ENCODE data around the gene EFTUD2.

EFTUD2 gene

GRCh38 chr17:44850612-44851011 is 48.6 kb downstream of the EFTUD2 start:
- Histone ChIP-seq H3K4me1 (ENCODE audit: control insufficient read depth in 5 of 5, insufficient read depth in 5 of 5, low read length in 5 of 5) (peaks cover 0 to 3% (median 0%) of the 10 kb centered on the region in 5 donors), H3K27ac (ENCODE audit: low read depth, low read length) (no peak overlapping the region), H3K36me3 (ENCODE audit: control insufficient read depth in 5 of 5, insufficient read depth in 5 of 5, low read length in 5 of 5) (peaks cover 4 to 60% (median 54%) of the 10 kb centered on the region in 5 donors)

GRCh38 chr17:44850025-44850424 is 49.2 kb downstream of the EFTUD2 start:
- Histone ChIP-seq H3K4me1 (ENCODE audit: control insufficient read depth in 5 of 5, insufficient read depth in 5 of 5, low read length in 5 of 5) (peaks cover 0 to 3% (median 0%) of the 10 kb centered on the region in 5 donors), H3K36me3 (ENCODE audit: control insufficient read depth in 5 of 5, insufficient read depth in 5 of 5, low read length in 5 of 5) (peaks cover 4 to 54% (median 49%) of the 10 kb centered on the region in 5 donors), H3K27me3 (ENCODE audit: control insufficient read depth in 5 of 5, insufficient read depth in 4 of 5, low read length in 5 of 5) (no peaks in the 10 kb centered on the region), H3K9ac (ENCODE audit: low read length in 5 of 5) (no peak overlapping the region), H3K4me3 (ENCODE audit: low read depth in 1 of 5, low read length in 5 of 5) (no peak overlapping the region), H3K27ac (ENCODE audit: low read depth, low read length) (no peak overlapping the region), H3K9me3 (ENCODE audit: control insufficient read depth in 5 of 5, low read length in 5 of 5) (no peaks in the 10 kb centered on the region)

More at GRCh38 chr17:44850612-44851011, 48.6 kb downstream of the EFTUD2 start:
- no peak overlapping the region for H3K4me3 ChIP-seq (ENCODE audit: low read depth in 1 of 5, low read length in 5 of 5)
- H3K27me3 ChIP-seq (ENCODE audit: control insufficient read depth in 5 of 5, insufficient read depth in 4 of 5, low read length in 5 of 5), result no peaks in the 10 kb centered on the region
- H3K9me3 ChIP-seq (ENCODE audit: control insufficient read depth in 5 of 5, low read length in 5 of 5), result no peaks in the 10 kb centered on the region
- no peak overlapping the region for H3K9ac ChIP-seq (ENCODE audit: low read length in 5 of 5)

- H3K4me1 ChIP-seq (ENCODE audit: control insufficient read depth in 5 of 5, insufficient read depth in 5 of 5, low read length in 5 of 5), result peaks cover 0 to 3% (median 2%) of the 10 kb centered on the region in 5 donors
- peaks cover 0 to 3% (median 0%) of the 10 kb centered on the region in 5 donors for H3K27me3 ChIP-seq (ENCODE audit: control insufficient read depth in 5 of 5, insufficient read depth in 4 of 5, low read length in 5 of 5)
- no peak overlapping the region for H3K4me3 ChIP-seq (ENCODE audit: low read depth in 1 of 5, low read length in 5 of 5)
- H3K36me3 ChIP-seq (ENCODE audit: control insufficient read depth in 5 of 5, insufficient read depth in 5 of 5, low read length in 5 of 5), result peaks cover 4 to 44% (median 39%) of the 10 kb centered on the region in 5 donors
- no peak overlapping the region for H3K27ac ChIP-seq (ENCODE audit: low read depth, low read length)
- no peak overlapping the region for H3K9ac ChIP-seq (ENCODE audit: low read length in 5 of 5)
- no peaks in the 10 kb centered on the region for H3K9me3 ChIP-seq (ENCODE audit: control insufficient read depth in 5 of 5, low read length in 5 of 5)
Observed at GRCh38 chr17:44848961-44849489, 50.2 kb downstream of the EFTUD2 start.

DNA sequence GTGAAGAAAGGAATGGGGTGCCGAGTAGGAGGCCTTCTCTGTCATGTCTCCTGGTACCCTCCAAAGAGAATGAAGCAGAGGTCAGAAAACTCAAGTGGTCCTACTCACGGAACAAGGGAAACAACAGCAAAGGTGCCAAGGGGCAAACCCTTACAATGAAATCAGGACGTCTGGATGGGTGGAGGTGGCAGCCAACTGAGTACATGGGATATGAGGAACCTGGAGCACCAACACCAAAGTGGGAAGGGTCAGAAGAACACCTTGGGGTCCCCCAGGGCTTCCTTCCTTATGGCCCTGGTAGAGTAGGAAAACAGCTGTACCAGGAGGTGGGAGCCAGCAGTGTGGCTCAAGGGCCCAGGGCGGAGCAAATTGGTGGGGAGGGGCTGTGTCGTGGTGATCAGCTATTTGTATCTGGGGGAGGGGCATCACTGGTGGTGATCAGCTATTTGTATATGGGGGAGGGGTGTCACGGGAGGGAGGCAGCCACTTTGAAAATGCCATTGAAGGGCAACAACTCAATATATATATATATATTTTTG is 50.9 kb downstream of the EFTUD2 start:
- Histone ChIP-seq H3K36me3 (ENCODE audit: control insufficient read depth in 5 of 5, insufficient read depth in 5 of 5, low read length in 5 of 5) (peaks cover 0 to 37% (median 32%) of the 10 kb centered on the region in 5 donors), H3K9ac (ENCODE audit: low read length in 5 of 5) (no peak overlapping the region), H3K27ac (ENCODE audit: low read depth, low read length) (no peak overlapping the region), H3K9me3 (ENCODE audit: control insufficient read depth in 5 of 5, low read length in 5 of 5) (no peaks in the 10 kb centered on the region), H3K27me3 (ENCODE audit: control insufficient read depth in 5 of 5, insufficient read depth in 4 of 5, low read length in 5 of 5) (peaks cover 0 to 3% (median 0%) of the 10 kb centered on the region in 5 donors), H3K4me3 (ENCODE audit: low read depth in 1 of 5, low read length in 5 of 5) (no peak overlapping the region), H3K4me1 (ENCODE audit: control insufficient read depth in 5 of 5, insufficient read depth in 5 of 5, low read length in 5 of 5) (peaks cover 0 to 3% (median 2%) of the 10 kb centered on the region in 5 donors)

- Histone ChIP-seq H3K36me3 (ENCODE audit: control insufficient read depth in 5 of 5, insufficient read depth in 5 of 5, low read length in 5 of 5) (peaks cover 0 to 30% (median 25%) of the 10 kb centered on the region in 5 donors), H3K9ac (ENCODE audit: low read length in 5 of 5) (no peak within 1 kb of the TSS), H3K27me3 (ENCODE audit: control insufficient read depth in 5 of 5, insufficient read depth in 4 of 5, low read length in 5 of 5) (peaks cover 0 to 8% (median 0%) of the 10 kb centered on the region in 5 donors), H3K27ac (ENCODE audit: low read depth, low read length) (no peak within 1 kb of the TSS), H3K4me3 (ENCODE audit: low read depth in 1 of 5, low read length in 5 of 5) (no peak within 1 kb of the TSS), H3K9me3 (ENCODE audit: control insufficient read depth in 5 of 5, low read length in 5 of 5) (no peaks in the 10 kb centered on the region), H3K4me1 (ENCODE audit: control insufficient read depth in 5 of 5, insufficient read depth in 5 of 5, low read length in 5 of 5) (peaks cover 0 to 3% (median 2%) of the 10 kb centered on the region in 5 donors)
Observed at GRCh38 chr17:44847586-44847985, 51.7 kb downstream of the EFTUD2 start, which contains the start of gene HIGD1B. TSS of gene HIGD1B (plus strand) at chr17:44847883. CDS start at chr17:44848153, 270 bp downstream.

GRCh38 chr17:44846206-44846605 is 53.0 kb downstream of the EFTUD2 start:
- Histone ChIP-seq H3K36me3 (ENCODE audit: control insufficient read depth in 5 of 5, insufficient read depth in 5 of 5, low read length in 5 of 5) (peaks cover 0 to 16% (median 15%) of the 10 kb centered on the region in 5 donors), H3K4me3 (ENCODE audit: low read depth in 1 of 5, low read length in 5 of 5) (no peak overlapping the region), H3K27me3 (ENCODE audit: control insufficient read depth in 5 of 5, insufficient read depth in 4 of 5, low read length in 5 of 5) (peaks cover 0 to 9% (median 0%) of the 10 kb centered on the region in 5 donors)

DNA sequence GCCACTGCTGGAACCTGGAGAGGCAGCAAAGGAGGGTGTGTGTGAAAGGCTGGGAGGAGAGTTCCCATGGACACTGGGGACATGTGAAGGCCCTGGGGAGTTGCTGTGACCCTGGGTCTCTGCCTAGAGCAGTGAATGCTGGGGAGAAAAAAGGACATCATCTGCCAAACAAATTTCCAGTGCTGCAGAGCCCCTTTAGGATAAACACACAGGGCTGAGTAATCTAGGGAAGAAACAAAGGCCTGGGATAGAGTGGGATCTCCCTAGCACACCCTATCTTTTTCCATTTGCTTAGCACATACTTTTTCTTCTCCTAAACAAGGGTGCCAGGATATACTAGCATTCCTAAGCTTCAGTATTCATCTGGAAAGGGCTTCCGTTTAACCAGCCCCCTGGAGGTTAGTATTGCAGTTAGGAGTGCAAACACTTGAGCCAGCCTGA is 54.8 kb downstream of the EFTUD2 start:
- H3K27ac ChIP-seq (ENCODE audit: low read depth, low read length), result no peak overlapping the region
- H3K4me3 ChIP-seq (ENCODE audit: low read depth in 1 of 5, low read length in 5 of 5), result no peak overlapping the region
- H3K9me3 ChIP-seq (ENCODE audit: control insufficient read depth in 5 of 5, low read length in 5 of 5), result no peaks in the 10 kb centered on the region
- no peak overlapping the region for H3K9ac ChIP-seq (ENCODE audit: low read length in 5 of 5)
- H3K36me3 ChIP-seq (ENCODE audit: control insufficient read depth in 5 of 5, insufficient read depth in 5 of 5, low read length in 5 of 5), result no peaks in the 10 kb centered on the region
- peaks cover 0 to 2% (median 0%) of the 10 kb centered on the region in 5 donors for H3K4me1 ChIP-seq (ENCODE audit: control insufficient read depth in 5 of 5, insufficient read depth in 5 of 5, low read length in 5 of 5)
- peaks cover 0 to 9% (median 0%) of the 10 kb centered on the region in 5 donors for H3K27me3 ChIP-seq (ENCODE audit: control insufficient read depth in 5 of 5, insufficient read depth in 4 of 5, low read length in 5 of 5)

More at GRCh38 chr17:44846206-44846605, 53.0 kb downstream of the EFTUD2 start:
- no peak overlapping the region for H3K27ac ChIP-seq (ENCODE audit: low read depth, low read length)
- H3K9ac ChIP-seq (ENCODE audit: low read length in 5 of 5), result no peak overlapping the region
- H3K9me3 ChIP-seq (ENCODE audit: control insufficient read depth in 5 of 5, low read length in 5 of 5), result no peaks in the 10 kb centered on the region
- peaks cover 0 to 3% (median 2%) of the 10 kb centered on the region in 5 donors for H3K4me1 ChIP-seq (ENCODE audit: control insufficient read depth in 5 of 5, insufficient read depth in 5 of 5, low read length in 5 of 5)

DNA sequence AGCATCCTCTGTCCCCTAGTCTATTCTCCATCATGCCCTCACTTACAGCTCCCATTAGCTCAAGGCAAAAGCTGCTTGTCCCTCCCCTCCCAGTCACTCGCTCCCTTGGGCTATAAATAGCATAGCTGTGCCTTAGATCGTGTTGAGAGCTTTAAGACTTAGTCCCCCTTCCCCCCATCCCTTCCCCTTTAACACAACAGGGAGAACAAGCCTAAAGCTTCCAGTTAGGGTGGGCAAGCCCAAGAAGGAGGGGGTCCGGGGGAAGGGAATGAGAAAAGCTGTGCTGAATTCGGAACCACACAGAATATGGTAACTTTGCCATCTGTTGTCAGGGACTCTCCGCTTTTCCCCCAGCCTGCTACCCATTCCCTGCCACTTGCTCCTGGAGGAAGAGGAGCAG is 56.5 kb downstream of the EFTUD2 start:
- H3K9me3 ChIP-seq (ENCODE audit: control insufficient read depth in 5 of 5, low read length in 5 of 5), result no peaks in the 10 kb centered on the region
- no peak overlapping the region for H3K9ac ChIP-seq (ENCODE audit: low read length in 5 of 5)
- H3K27me3 ChIP-seq (ENCODE audit: control insufficient read depth in 5 of 5, insufficient read depth in 4 of 5, low read length in 5 of 5), result peaks cover 0 to 9% (median 0%) of the 10 kb centered on the region in 5 donors
- H3K27ac ChIP-seq (ENCODE audit: low read depth, low read length), result no peak overlapping the region
- H3K4me1 ChIP-seq (ENCODE audit: control insufficient read depth in 5 of 5, insufficient read depth in 5 of 5, low read length in 5 of 5), result peaks cover 0 to 2% (median 0%) of the 10 kb centered on the region in 5 donors
- H3K36me3 ChIP-seq (ENCODE audit: control insufficient read depth in 5 of 5, insufficient read depth in 5 of 5, low read length in 5 of 5), result no peaks in the 10 kb centered on the region
- H3K4me3 ChIP-seq (ENCODE audit: low read depth in 1 of 5, low read length in 5 of 5), result no peak overlapping the region

DNA sequence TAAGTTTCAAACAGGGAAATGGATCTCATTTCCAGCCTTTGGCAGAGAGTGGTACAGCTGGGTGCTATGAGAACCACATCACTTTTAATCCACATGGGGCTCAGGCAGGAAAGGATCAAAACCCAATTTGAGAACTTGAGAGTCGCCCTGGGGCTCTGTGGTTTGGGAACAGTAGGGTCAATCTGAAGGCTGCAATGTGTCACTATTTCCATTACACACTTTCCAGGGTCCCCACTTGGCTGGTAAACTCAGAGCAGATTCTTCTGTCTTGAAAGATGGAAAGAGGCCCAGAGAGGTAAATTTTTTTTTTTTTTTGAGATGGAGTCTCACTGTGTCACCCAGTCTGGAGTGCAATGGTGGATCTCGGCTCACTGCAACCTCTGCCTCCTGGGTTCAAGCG is 58.3 kb downstream of the EFTUD2 start:
- Histone ChIP-seq H3K27me3 (ENCODE audit: control insufficient read depth in 5 of 5, insufficient read depth in 4 of 5, low read length in 5 of 5) (peaks cover 0 to 13% (median 0%) of the 10 kb centered on the region in 5 donors), H3K4me1 (ENCODE audit: control insufficient read depth in 5 of 5, insufficient read depth in 5 of 5, low read length in 5 of 5) (peaks cover 0 to 2% (median 0%) of the 10 kb centered on the region in 5 donors), H3K4me3 (ENCODE audit: low read depth in 1 of 5, low read length in 5 of 5) (no peak overlapping the region), H3K9ac (ENCODE audit: low read length in 5 of 5) (no peak overlapping the region), H3K9me3 (ENCODE audit: control insufficient read depth in 5 of 5, low read length in 5 of 5) (no peaks in the 10 kb centered on the region), H3K27ac (ENCODE audit: low read depth, low read length) (no peak overlapping the region), H3K36me3 (ENCODE audit: control insufficient read depth in 5 of 5, insufficient read depth in 5 of 5, low read length in 5 of 5) (no peaks in the 10 kb centered on the region)

DNA sequence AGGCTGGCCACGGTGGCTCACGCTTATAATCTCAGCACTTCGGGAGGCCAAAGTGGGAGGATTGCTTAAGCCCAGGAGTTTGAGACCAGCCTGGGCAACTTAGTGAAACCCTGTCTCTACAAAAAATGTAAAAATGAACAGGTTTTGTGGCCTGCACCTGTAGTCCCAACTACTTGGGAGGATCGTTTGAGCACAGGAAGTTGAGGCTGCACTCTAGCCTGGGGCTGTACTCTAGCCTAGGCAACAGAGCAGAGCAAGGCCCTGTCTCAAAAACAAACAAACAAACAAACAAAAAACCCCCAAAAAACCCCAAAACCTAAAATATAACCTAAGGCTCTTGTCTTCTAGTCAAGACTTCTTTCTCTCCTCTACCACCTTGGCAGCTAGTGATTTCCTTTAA is 59.0 kb downstream of the EFTUD2 start:
- H3K36me3 ChIP-seq (ENCODE audit: control insufficient read depth in 5 of 5, insufficient read depth in 5 of 5, low read length in 5 of 5), result no peaks in the 10 kb centered on the region
- peaks cover 0 to 2% (median 0%) of the 10 kb centered on the region in 5 donors for H3K4me1 ChIP-seq (ENCODE audit: control insufficient read depth in 5 of 5, insufficient read depth in 5 of 5, low read length in 5 of 5)
- H3K4me3 ChIP-seq (ENCODE audit: low read depth in 1 of 5, low read length in 5 of 5), result no peak overlapping the region
- H3K9ac ChIP-seq (ENCODE audit: low read length in 5 of 5), result no peak overlapping the region
- peaks cover 0 to 13% (median 0%) of the 10 kb centered on the region in 5 donors for H3K27me3 ChIP-seq (ENCODE audit: control insufficient read depth in 5 of 5, insufficient read depth in 4 of 5, low read length in 5 of 5)
- no peak overlapping the region for H3K27ac ChIP-seq (ENCODE audit: low read depth, low read length)
- no peaks in the 10 kb centered on the region for H3K9me3 ChIP-seq (ENCODE audit: control insufficient read depth in 5 of 5, low read length in 5 of 5)

Data from subcutaneous abdominal adipose tissue (tissue), 5 donors.